Suprapubic skin (tissue), 4 donors: ENCODE results near the gene NPIPA8.
"Not testable (repeated sequence)": the region's sequence is repeated elsewhere in the genome, so short reads cannot be mapped to it uniquely, and the experiment has no call there.

Experiments
- CTCF ChIP-seq, 2 donors: fragments of 200-600 bp in 1 of 2; fragments of 450-650 bp in 1 of 2; sonication (generic) in 1 of 2; IDR thresholded peaks; one replicate each; pipeline ENCODE4 v1.5.1; 2016 to 2019; ENCODE audit warnings: antibody characterized with exemption in 2 of 2, mild to moderate bottlenecking in 1 of 2, moderate library complexity in 1 of 2
- POLR2A ChIP-seq, 2 donors: fragments of 450-650 bp; IDR thresholded peaks; one replicate each; pipeline ENCODE4 v1.6.1; 2017; ENCODE audit warnings: antibody characterized with exemption in 2 of 2, mild to moderate bottlenecking in 2 of 2, moderate library complexity in 2 of 2
- POLR2AphosphoS5 ChIP-seq, 3 donors: sonication (generic); formaldehyde crosslinking; IDR thresholded peaks; one replicate each; pipeline ENCODE4 v1.6.1; 2017; ENCODE audit warnings: antibody characterized with exemption in 3 of 3

DNA sequence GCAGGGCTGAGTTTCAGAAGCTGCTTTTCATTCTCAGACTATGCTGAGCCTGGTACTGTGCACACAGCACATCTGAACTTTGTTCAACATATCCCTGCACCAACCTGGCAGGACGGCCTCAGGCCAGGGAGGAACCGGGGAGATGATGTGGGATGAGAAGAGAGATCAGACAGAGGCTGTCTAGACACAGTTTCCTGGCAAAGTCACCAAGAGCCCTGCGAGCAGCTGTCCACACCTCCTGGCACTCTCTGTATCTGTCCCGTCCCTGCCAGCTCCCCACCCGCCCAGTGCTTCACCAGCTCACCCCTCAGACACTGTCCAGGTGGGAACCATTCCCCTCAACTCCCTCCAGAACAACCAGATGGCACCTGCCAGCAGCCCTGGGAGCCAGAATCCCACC, 42.2 kb downstream of the NPIPA8 start:
- TF ChIP-seq CTCF, POLR2A, POLR2AphosphoS5 (IDR thresholded peaks at IDR 0.05): not testable (repeated sequence)
